A673 (cell line): ENCODE measurements around the gene PGGHG. TPM values are rescaled to one million over a fixed set of nuclear protein-coding genes. Genes with fewer than 3 reads are reported as not detected.
"Not testable (repeated sequence)": the region's sequence is repeated elsewhere in the genome, so short reads cannot be mapped to it uniquely, and the experiment has no call there.

Source experiments
- BruUV-seq: library from RNA; stranded (reverse); fragments of 400-500 nt; replicated peaks from 2 replicates; lab custom pipeline; 2021; lab: Mats Ljungman, UMichigan
- CTCF ChIA-PET: fragments of 300-600 bp; sonication (Branson Sonifier 250); formaldehyde crosslinking; loops from one replicate; lab custom pipeline; 2022; ENCODE audit warnings: antibody characterized with exemption; lab: Charles Lee
- POLR2A ChIA-PET: fragments of 300-600 bp; sonication (Branson Sonifier 250); formaldehyde crosslinking; loops from one replicate; lab custom pipeline; 2022; ENCODE audit warnings: antibody characterized with exemption; ENCODE audit not compliant: low non-redundant PET; lab: Charles Lee
- DNase-seq: peaks from one replicate; pipeline ENCODE4 v3.0.0-alpha.2; 2015; ENCODE audit warnings: low spot score
- H3K27ac ChIP-seq: fragments of 200-600 bp; sonication (generic); 2 replicates; pipeline ENCODE4 v1.5.1; 2016; ENCODE audit warnings: mixed run types, low read depth, mild to moderate bottlenecking, mixed read lengths, antibody characterized with exemption, low read length; ENCODE audit not compliant: poor library complexity, severe bottlenecking
- H3K27me3 ChIP-seq: fragments of 200-600 bp; sonication (generic); replicated peaks from 2 replicates; pipeline ENCODE4 v1.6.1; 2017; ENCODE audit warnings: mixed run types, low read depth, mild to moderate bottlenecking, mixed read lengths, antibody characterized with exemption, low read length; ENCODE audit not compliant: insufficient read depth, poor library complexity
- H3K36me3 ChIP-seq: fragments of 200-600 bp; sonication (generic); 2 replicates; pipeline ENCODE4 v1.6.1; 2016; ENCODE audit warnings: mixed run types, mild to moderate bottlenecking, mixed read lengths, antibody characterized with exemption, low read length; ENCODE audit not compliant: insufficient read depth, poor library complexity, severe bottlenecking
- H3K4me1 ChIP-seq: fragments of 200-600 bp; sonication (generic); 2 replicates; pipeline ENCODE4 v1.6.1; 2017; ENCODE audit warnings: mixed run types, mild to moderate bottlenecking, mixed read lengths, antibody characterized with exemption, low read length; ENCODE audit not compliant: insufficient read depth, poor library complexity, severe bottlenecking
- H3K4me3 ChIP-seq: fragments of 200-600 bp; sonication (generic); 2 replicates; pipeline ENCODE4 v1.5.1; 2016; ENCODE audit warnings: low read depth, mixed run types, mild to moderate bottlenecking, mixed read lengths, low read length; ENCODE audit not compliant: poor library complexity, severe bottlenecking
- H3K9me3 ChIP-seq: fragments of 200-600 bp; sonication (generic); 2 replicates; pipeline ENCODE4 v1.6.1; 2016; ENCODE audit warnings: mixed run types, low read depth, mild to moderate bottlenecking, mixed read lengths, antibody characterized with exemption, low read length; ENCODE audit not compliant: poor library complexity, severe bottlenecking
- CTCF ChIP-seq: fragments of 300-800, 200-600 bp; sonication (generic); conservative IDR thresholded peaks from 2 replicates; pipeline ENCODE4 v1.5.1; 2017; ENCODE audit warnings: low read depth, mild to moderate bottlenecking, antibody characterized with exemption, low read length, moderate library complexity, mixed read lengths
- EZH2 ChIP-seq: fragments of 200-600 bp; sonication (generic); IDR thresholded peaks from 2 replicates; pipeline ENCODE4 v1.6.1; 2017; ENCODE audit warnings: borderline replicate concordance, low read depth, mild to moderate bottlenecking, mixed read lengths, antibody characterized with exemption, low read length; ENCODE audit not compliant: poor library complexity, severe bottlenecking
- intact Hi-C: fragments of 100-400 bp; cut with micrococcal nuclease; formaldehyde crosslinking; loops from one replicate; pipeline ENCODE4 v1.10.0; 2022; ENCODE audit not compliant: unreplicated experiment
- total RNA-seq: library from RNA; stranded (reverse); gene quantifications from 2 replicates; pipeline ENCODE4 v1.2.3, GENCODE V29; 2021

Gene PGGHG
- total RNA-seq, 1 experiment from 2014 or later: 5.4 TPM

GRCh38 chr11:308740-309665 is 20.1 kb downstream of the PGGHG start:
- H3K4me3 ChIP-seq, POLR2A ChIA-PET, DNase-seq, H3K27ac ChIP-seq, CTCF ChIA-PET, H3K9me3 ChIP-seq, H3K27me3 ChIP-seq, BruUV-seq, H3K36me3 ChIP-seq: not testable (repeated sequence)
- H3K4me1 ChIP-seq: peaks cover 29% of the 10 kb centered on the region
- intact Hi-C loops: loop anchor here (10.0 kb wide), 1 partner anchor 46 kb away; no protein-coding TSS in a partner anchor

- Histone ChIP-seq H3K4me3 (peak overlapping the region; percentile 26), H3K4me1 (peaks cover 29% of the 10 kb centered on the region)
- POLR2A ChIA-PET, DNase-seq, H3K27ac ChIP-seq, BruUV-seq, H3K9me3 ChIP-seq, H3K27me3 ChIP-seq, H3K36me3 ChIP-seq: not testable (repeated sequence)
- CTCF ChIA-PET: interaction anchor here (0.6 kb wide), 1 partner anchor 46 kb away, joined by 8 read pairs; no protein-coding TSS in a partner anchor
- intact Hi-C loops: loop anchor here (10.0 kb wide), 1 partner anchor 45 kb away; no protein-coding TSS in a partner anchor
Observed at GRCh38 chr11:309979-310572, 21.1 kb downstream of the PGGHG start.

GRCh38 chr11:311013-311748 is 22.3 kb downstream of the PGGHG start:
- BruUV-seq, H3K27me3 ChIP-seq, CTCF ChIA-PET, DNase-seq, intact Hi-C loops, H3K27ac ChIP-seq, POLR2A ChIA-PET, H3K9me3 ChIP-seq, H3K4me3 ChIP-seq, H3K36me3 ChIP-seq: not testable (repeated sequence)
- peaks cover 29% of the 10 kb centered on the region for H3K4me1 ChIP-seq

GRCh38 chr11:312092-312816 is 23.3 kb downstream of the PGGHG start:
- no peaks in the 10 kb centered on the region for H3K9me3 ChIP-seq
- no peak for TF ChIP-seq CTCF
- TF ChIP-seq EZH2: no peak
- ChIA-PET POLR2A (no interaction called here), CTCF (interaction anchor here (0.6 kb wide), 1 partner anchor 29 kb away, joined by 3 read pairs; no protein-coding TSS in a partner anchor)
- H3K4me1 ChIP-seq: peaks cover 29% of the 10 kb centered on the region
- H3K36me3 ChIP-seq: no peaks in the 10 kb centered on the region
- H3K27ac ChIP-seq: no peak overlapping the region
- BruUV-seq: no TSS peak
- intact Hi-C loops: no loop called here
- no peak overlapping the region for H3K4me3 ChIP-seq
- no peak for DNase-seq
- H3K27me3 ChIP-seq: no peaks in the 10 kb centered on the region
